Globus pallidus (tissue), 1 donor: Measurements from ENCODE around the gene SNAPIN.
A peak's percentile ranks its signal among the peaks of the same experiment; 100 is the strongest.

Experiments
- DNase-seq: peaks from one replicate; pipeline ENCODE4 v3.0.0-alpha.2; 2015; ENCODE audit warnings: low spot score

Gene SNAPIN

GRCh38 chr1:153678519-153679336, 20.2 kb downstream of the SNAPIN start, which contains the start of gene NPR1:
TSS of gene NPR1 (plus strand) at chr1:153678688. CDS start at chr1:153679109, 421 bp downstream.
- DNase-seq = no peak

GRCh38 chr1:153679337-153680119, 21.0 kb downstream of the SNAPIN start:
- DNase-seq = no peak

GRCh38 chr1:153680120-153680403, 21.6 kb downstream of the SNAPIN start:
- no peak for DNase-seq

GRCh38 chr1:153682730-153683129, 24.2 kb downstream of the SNAPIN start:
- no peak for DNase-seq

GRCh38 chr1:153683854-153684253, 25.4 kb downstream of the SNAPIN start:
- no peak for DNase-seq

GRCh38 chr1:153684892-153685291, 26.4 kb downstream of the SNAPIN start:
- DNase-seq = no peak

- no peak for DNase-seq
Measured at GRCh38 chr1:153685544-153686340, 27.2 kb downstream of the SNAPIN start.

- no peak for DNase-seq
Measured at GRCh38 chr1:153687346-153688125, 29.0 kb downstream of the SNAPIN start.

GRCh38 chr1:153688276-153688675, 29.8 kb downstream of the SNAPIN start:
- no peak for DNase-seq

- no peak for DNase-seq
Measured at GRCh38 chr1:153688736-153689328, 30.3 kb downstream of the SNAPIN start.

- DNase-seq = no peak
Measured at GRCh38 chr1:153693466-153693865, 35.0 kb downstream of the SNAPIN start.

- no peak for DNase-seq
Measured at GRCh38 chr1:153696741-153697140, 38.2 kb downstream of the SNAPIN start.

GRCh38 chr1:153697191-153698019, 38.9 kb downstream of the SNAPIN start:
- no peak for DNase-seq

- peak; percentile 14 for DNase-seq
Measured at GRCh38 chr1:153698020-153698922, 39.8 kb downstream of the SNAPIN start.

- no peak for DNase-seq
Measured at GRCh38 chr1:153698923-153699714, 40.6 kb downstream of the SNAPIN start.

- DNase-seq = no peak
Measured at GRCh38 chr1:153699768-153700167, 41.3 kb downstream of the SNAPIN start.

- no peak for DNase-seq
Measured at GRCh38 chr1:153705484-153705883, 47.0 kb downstream of the SNAPIN start.

- DNase-seq = no peak
Measured at GRCh38 chr1:153711026-153711425, 52.5 kb downstream of the SNAPIN start.
